Measurements from ENCODE around the gene METTL24.

- no peak for TF ChIP-seq JUN (CRISPR knock-in tag; IDR thresholded peaks at IDR 0.05)
- no peak for TF ChIP-seq ZNF121 (CRISPR knock-in tag; IDR thresholded peaks at IDR 0.05)
Observed at GRCh38 chr6:110322874-110323242, 35.3 kb downstream of the METTL24 start.

All from HepG2 (cell line).